Stimulated activated CD8-positive, alpha-beta memory T cell treated with anti-CD3 and anti-CD28 coated beads, Interleukin-7, amount 100 ng/mL, for 48 hours (primary cell): ENCODE measurements around the gene MS4A2.
"Not testable (repeated sequence)": the region's sequence is repeated elsewhere in the genome, so short reads cannot be mapped to it uniquely, and the experiment has no call there.

Experiments used
- DNase-seq, 2 donors: peaks; one replicate each; pipeline ENCODE4 v3.0.0-alpha.2; 2020; ENCODE audit warnings: low read depth in 1 of 2; ENCODE audit errors: extremely low read depth in 1 of 2

MS4A2 gene

GRCh38 chr11:60100516-60100915, 12.1 kb downstream of the MS4A2 start:
- no peak for DNase-seq

- not testable (repeated sequence) for DNase-seq
These were observed 12.9 kb downstream of the MS4A2 start for GRCh38 chr11:60101368-60101767.

- not testable (repeated sequence) for DNase-seq
These were observed 16.1 kb downstream of the MS4A2 start for GRCh38 chr11:60104471-60105115.

- DNase-seq = not testable (repeated sequence)
These were observed 20.2 kb downstream of the MS4A2 start for GRCh38 chr11:60108631-60109030.

GRCh38 chr11:60111793-60112192, 23.3 kb downstream of the MS4A2 start:
- no peak for DNase-seq

GRCh38 chr11:60116996-60117790, 28.7 kb downstream of the MS4A2 start:
- DNase-seq = no peak

GRCh38 chr11:60118338-60118737, 29.9 kb downstream of the MS4A2 start:
- DNase-seq = no peak

GRCh38 chr11:60119710-60120109, 31.2 kb downstream of the MS4A2 start:
- no peak for DNase-seq

- DNase-seq = no peak
These were observed 32.8 kb downstream of the MS4A2 start for GRCh38 chr11:60121264-60121663.

- no peak for DNase-seq
These were observed 34.1 kb downstream of the MS4A2 start for GRCh38 chr11:60122414-60123036.

GRCh38 chr11:60124802-60125432, 36.5 kb downstream of the MS4A2 start:
- no peak for DNase-seq

GRCh38 chr11:60125956-60126585, 37.6 kb downstream of the MS4A2 start:
- no peak for DNase-seq

GRCh38 chr11:60127311-60127811, 38.9 kb downstream of the MS4A2 start:
- DNase-seq = no peak

- no peak for DNase-seq
These were observed 39.9 kb downstream of the MS4A2 start for GRCh38 chr11:60128376-60128775.

GRCh38 chr11:60128866-60129265, 40.4 kb downstream of the MS4A2 start:
- DNase-seq = not testable (repeated sequence)

- DNase-seq = no peak
These were observed 41.4 kb downstream of the MS4A2 start for GRCh38 chr11:60129853-60130252.

- no peak for DNase-seq
These were observed 42.0 kb downstream of the MS4A2 start for GRCh38 chr11:60130496-60130895.

- no peak for DNase-seq
These were observed 43.4 kb downstream of the MS4A2 start for GRCh38 chr11:60131912-60132311.

- no peak for DNase-seq
These were observed 45.5 kb downstream of the MS4A2 start for GRCh38 chr11:60133917-60134316.

- no peak for DNase-seq
These were observed 55.3 kb downstream of the MS4A2 start for GRCh38 chr11:60143768-60144167.

GRCh38 chr11:60145677-60146076, 57.2 kb downstream of the MS4A2 start:
- no peak for DNase-seq
